NCI-H1092 treated with DMSO at 0.1 percent for 48 hours (cell line): ENCODE results near the gene PTPRC.
"Not testable (repeated sequence)": the region's sequence is repeated elsewhere in the genome, so short reads cannot be mapped to it uniquely, and the experiment has no call there.

Experiments used
- DNase-seq: peaks from one replicate; lab custom pipeline; 2025; lab: John Stamatoyannopoulos, UW

PTPRC gene, protein sequence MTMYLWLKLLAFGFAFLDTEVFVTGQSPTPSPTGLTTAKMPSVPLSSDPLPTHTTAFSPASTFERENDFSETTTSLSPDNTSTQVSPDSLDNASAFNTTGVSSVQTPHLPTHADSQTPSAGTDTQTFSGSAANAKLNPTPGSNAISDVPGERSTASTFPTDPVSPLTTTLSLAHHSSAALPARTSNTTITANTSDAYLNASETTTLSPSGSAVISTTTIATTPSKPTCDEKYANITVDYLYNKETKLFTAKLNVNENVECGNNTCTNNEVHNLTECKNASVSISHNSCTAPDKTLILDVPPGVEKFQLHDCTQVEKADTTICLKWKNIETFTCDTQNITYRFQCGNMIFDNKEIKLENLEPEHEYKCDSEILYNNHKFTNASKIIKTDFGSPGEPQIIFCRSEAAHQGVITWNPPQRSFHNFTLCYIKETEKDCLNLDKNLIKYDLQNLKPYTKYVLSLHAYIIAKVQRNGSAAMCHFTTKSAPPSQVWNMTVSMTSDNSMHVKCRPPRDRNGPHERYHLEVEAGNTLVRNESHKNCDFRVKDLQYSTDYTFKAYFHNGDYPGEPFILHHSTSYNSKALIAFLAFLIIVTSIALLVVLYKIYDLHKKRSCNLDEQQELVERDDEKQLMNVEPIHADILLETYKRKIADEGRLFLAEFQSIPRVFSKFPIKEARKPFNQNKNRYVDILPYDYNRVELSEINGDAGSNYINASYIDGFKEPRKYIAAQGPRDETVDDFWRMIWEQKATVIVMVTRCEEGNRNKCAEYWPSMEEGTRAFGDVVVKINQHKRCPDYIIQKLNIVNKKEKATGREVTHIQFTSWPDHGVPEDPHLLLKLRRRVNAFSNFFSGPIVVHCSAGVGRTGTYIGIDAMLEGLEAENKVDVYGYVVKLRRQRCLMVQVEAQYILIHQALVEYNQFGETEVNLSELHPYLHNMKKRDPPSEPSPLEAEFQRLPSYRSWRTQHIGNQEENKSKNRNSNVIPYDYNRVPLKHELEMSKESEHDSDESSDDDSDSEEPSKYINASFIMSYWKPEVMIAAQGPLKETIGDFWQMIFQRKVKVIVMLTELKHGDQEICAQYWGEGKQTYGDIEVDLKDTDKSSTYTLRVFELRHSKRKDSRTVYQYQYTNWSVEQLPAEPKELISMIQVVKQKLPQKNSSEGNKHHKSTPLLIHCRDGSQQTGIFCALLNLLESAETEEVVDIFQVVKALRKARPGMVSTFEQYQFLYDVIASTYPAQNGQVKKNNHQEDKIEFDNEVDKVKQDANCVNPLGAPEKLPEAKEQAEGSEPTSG (N-terminal part only)

DNA sequence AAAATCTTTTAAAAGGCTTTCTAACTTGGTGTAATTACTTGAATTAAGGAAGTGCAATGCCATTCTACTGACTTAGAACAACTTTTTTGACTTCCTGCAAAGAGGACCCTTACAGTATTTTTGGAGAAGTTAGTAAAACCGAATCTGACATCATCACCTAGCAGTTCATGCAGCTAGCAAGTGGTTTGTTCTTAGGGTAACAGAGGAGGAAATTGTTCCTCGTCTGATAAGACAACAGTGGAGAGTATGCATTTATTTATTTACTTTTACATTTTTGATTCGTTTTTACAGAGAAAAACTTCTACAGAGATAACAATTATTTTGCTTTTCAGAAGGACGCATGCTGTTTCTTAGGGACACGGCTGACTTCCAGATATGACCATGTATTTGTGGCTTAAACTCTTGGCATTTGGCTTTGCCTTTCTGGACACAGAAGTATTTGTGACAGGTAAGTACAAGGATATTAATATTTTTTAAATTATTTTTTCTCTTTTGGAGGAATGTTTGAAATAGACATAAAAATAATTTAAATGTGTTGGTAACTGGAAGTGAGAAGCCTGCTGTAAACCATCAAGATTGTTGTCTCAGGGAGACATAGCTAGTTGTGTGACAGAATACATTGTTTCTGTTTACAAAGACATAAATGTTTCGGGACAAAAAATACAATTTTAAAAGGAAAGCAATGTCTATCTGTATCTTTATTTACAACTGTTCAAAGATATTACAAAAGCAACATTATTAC, at the start of gene PTPRC:
Gene PTPRC (plus strand): TSS at position 147 of the 742 bp plus-strand sequence. CDS start 229 bp downstream, at position 376.
- no peak for DNase-seq

DNA sequence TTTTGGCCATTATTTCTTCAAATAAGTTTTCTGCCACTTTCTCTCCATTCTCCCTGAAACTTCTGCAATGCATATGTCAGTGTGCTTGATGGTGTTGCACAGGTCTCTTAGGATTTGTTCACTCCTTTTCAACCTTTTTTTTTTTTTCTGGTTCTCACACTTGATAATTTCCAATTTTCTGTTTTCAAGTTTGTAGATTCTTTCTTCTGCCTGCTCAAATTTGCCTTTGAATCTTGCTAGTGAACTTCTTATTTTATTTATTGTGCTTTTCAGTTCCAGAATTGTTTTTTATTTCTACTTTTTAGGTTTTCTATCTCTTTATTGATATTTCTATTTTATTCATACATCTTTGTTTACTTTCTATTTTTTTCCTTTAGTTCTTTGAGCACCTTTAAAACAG, 48.4 kb upstream of the PTPRC start:
- DNase-seq: no peak

DNA sequence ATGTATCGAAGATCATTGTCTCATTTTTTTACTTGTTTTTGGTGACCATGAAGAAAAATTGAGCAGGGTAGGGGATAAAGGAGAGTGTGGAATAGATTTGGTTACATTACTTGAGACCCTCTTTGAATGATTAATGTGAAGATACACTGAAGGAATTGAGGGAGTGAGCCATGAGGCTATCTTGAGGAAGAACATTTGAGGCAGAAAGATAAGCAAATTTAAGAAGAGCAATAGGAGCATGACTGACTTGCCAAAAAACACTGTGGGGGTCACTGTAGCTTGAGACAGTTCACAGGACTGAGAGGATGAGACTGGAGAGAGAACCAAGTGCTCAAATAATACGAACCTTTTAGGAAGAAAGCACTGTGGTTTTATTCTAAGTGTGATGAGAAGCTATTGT, 43.1 kb upstream of the PTPRC start:
- DNase-seq: no peak

DNA sequence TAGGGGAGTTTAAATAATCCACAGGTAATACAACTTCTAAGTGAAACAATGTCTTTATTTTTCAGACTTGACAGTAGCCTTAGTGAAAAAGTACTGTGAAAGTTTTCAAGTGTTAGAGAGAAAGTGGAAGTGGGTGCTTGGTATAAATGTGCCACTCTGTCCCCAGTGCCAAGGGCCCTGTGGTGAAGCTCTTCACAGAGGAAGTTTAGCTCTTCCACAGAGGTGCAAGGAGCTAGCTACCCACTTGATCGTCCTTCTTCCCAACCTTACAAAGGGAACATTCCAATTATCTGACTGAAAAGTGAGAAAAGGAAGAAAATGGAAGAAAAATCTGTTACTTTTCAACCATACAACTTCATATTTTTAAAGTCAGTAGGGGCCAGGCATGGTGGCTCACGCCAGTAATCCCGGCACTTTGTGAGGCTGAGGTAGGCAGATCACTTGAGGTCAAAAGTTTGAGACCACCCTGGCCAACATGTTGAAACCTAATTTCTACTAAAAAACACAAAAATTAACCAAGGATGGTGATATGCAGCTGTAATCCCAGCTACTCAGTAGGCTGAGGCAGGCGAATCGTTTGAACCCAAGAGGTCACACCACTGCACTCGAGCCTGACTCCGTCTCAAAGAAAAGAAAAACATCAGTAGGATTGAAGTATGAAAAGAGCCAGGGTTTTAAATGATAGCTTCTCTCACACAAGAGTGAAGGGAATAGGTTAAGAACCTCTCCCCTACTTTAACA, 41.0 kb upstream of the PTPRC start:
- DNase-seq: no peak

DNA sequence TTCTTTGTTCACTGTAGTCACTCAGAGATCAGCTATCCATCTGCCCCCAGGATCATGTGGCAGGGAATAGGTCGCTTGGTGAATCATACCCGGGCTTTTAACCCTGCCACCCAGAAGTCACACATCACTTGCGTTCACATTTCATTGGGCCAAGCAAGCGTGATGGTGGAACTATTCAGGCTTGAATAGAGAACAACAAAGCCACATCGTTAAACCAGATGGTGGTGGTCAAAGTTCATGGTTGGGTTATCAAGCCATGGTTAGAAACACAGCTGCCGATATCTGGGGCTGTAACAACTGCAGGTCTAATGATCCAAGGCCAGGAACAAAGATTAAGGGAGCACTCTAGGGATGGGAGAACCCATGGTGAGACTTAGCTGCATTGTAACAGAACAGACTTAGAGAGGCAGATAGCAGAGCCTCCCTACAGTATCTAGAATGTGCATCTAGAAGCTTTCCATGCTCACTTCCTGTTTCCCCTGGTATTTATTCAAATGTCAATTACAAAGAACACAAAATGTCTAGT, 40.0 kb upstream of the PTPRC start:
- DNase-seq: no peak

DNA sequence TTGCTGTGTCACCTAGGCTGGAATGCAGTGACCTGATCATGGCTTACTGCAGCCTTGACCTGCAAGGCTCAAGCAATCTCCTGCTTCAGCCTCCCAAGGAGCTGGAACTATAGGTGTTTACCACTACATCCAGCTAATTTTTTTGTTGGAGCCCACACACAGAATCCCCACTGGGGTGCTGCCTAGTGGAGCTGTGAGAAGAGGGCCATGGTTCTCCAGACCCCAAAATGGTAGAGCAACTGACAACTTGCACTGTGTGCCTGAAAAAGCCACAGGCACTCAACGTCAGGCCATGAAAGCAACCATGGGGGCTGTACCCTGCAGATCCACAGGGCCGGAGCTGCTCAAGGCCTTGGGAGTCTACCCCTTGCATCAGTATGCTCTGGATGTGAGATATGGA, 39.1 kb upstream of the PTPRC start:
- DNase-seq: no peak

DNA sequence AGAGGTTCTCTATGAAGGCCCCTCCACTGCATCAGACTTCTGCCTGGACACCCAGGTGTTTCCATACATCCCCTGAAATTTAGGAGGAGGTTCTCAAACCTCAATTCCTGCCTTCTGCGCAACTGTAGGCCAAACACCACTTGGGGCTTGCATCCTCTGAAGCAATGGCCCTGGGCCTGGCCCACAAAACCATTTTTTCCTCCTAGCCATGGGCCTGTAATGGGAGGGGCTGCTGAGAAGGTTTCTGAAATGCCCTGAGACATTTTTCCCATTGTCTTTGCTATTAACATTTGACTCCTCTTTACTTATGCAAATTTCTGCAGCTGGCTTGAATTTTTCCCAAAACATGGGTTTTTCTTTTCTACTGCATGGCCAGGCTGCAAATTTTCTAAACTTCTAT, 37.9 kb upstream of the PTPRC start:
- DNase-seq: no peak

DNA sequence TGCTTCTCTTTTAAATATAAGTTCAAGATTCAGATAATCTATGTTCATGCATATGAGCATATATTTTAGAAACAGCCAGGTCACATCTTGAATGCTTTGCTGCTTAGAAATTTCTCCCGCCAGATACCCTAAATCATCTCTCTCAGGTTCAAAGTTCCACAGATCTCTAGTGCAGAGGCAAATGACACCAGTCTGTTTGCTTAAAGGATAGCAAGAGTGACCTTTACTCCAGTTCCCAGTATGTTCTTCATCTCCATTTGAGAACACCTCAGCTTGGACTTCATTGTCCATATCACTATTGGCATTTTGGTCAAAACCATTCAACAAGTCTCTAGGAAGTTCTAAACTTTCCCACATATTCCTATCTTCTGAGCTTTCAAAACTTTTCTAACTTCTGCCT, 37.5 kb upstream of the PTPRC start:
- not testable (repeated sequence) for DNase-seq

DNA sequence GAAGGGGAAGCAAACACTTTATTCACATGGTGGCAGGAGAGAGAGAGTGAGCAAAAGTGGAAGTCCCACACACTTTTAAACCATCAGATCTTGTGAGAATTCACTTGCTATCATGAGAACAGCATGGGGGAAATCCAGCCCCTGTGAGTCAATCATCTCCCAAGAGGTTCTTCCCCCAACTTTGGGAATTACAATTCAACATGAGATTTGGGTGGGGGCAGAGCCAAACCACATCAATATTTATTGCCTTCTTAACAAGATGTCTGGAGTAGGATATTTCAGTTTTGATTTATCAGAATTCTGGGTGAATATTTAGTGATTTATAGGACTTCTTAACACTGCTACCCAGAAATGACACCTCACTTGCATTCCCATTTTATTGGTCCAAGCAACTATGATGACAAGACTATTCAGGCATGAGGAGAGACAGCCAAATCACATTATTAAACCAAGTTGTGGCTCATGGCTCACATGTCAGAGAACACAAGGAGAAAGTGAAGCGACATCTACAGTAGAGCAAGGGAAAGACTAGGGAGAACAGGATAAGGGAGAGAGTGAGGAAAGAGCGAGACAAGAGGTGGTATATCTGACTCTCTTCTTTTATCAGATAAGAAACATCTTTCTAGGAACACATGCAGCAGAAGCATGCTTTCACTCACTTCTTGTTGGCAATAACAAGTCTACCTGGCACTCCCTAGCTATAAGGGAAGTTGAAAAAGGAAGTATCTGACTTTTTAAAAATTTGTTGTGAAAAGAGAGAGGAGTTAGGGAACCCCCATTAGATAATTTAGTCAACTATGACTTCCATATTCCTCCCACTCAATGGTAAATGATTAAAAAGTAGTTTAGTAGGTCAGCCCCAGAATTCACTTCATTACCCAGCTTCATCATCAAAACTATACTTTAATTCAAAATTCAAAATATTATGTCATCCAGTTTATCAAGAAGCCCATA, 36.6 kb upstream of the PTPRC start:
- DNase-seq: no peak

DNA sequence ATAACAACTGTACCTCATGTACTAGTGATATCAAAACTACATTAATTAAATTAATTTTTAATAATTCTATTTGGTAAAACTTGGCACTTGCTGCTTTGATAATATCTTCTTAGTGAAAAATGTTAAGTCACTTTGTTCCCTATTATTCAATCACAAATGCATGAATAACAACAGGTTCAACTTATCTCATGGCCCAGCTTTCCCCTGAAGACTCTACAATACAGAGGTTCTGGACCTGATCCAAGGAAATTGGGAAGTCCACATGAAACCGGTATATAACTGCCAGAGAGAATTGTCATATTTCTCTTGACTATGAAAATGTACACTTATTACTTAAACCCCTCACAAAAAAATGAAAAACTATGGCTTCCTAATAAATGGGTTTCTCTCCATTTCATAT, 33.9 kb upstream of the PTPRC start:
- no peak for DNase-seq

DNA sequence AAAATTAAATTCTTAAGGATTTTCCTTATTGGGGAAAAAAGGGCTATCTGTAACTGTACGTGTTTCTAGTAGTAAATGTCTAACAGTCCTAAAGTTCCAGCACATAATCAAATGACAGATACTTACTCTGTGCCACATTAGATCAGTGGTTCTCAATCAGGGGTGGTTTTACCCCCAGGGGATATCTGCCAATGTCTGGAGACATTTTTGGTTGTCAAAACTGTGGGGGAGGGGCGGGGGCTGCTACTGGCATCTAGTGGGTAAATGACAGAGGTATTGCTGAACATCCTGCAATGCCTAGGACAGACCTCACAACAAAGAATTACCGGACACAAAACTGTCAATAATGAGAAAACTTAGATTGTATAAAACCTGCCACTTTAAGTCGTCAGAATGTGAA, 33.4 kb upstream of the PTPRC start:
- DNase-seq: no peak

DNA sequence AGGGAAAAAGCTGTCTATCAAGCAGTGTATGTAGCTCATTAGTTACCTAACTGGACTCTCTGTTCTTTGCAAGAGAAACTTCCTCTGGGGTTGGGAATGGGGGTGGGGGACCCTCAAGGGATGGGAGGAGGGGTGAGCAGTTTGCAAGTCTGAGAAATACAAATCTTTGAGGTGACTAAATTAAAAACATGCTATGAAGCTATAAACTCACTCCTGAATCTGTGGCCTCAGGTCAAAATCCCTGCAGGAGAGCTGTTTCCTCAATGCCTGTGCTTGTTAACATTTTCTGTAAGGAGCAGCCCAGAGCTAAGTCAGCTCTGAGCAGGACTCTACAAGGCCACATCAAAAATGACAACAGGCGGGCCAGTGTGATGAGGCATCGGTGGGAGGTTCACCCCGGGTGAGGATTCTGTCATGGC, 32.8 kb upstream of the PTPRC start:
- no peak for DNase-seq

DNA sequence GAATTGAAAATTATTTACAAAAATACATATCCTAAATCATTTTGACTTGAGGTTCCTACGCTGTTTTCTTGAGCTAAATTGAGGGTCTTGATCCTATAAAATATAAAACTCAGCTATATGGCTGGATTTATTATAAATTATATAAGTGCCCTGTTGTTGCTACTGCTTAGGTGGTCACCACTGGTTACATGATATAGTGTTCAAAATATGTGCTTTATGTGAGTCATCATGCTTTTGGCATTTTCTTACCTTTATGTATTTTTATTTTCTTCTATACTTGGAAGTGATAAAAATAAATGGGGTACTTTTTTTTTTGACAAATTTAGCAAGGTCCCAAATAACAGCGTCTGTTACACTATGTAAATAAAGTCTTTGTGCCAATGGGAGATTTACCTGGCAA, 31.1 kb upstream of the PTPRC start:
- no peak for DNase-seq

DNA sequence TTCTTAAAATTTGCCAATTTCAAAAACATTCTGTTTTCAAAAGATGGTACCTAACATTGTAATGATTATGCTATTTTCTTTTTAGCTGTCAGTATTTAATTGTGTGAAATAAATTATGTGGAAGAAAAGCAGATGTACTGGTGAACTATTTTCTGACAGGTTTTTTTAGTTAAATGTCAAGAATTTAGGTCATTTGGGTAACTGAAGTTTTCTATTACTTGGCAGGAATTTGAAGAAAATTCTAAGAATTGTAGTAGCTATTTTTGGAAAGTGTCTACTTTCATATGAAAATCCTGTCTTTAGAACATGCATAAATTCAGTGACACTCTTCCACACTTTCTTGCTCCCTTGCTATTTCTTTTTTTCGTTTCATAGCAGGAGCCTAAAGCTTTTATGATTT, 28.5 kb upstream of the PTPRC start:
- no peak for DNase-seq

DNA sequence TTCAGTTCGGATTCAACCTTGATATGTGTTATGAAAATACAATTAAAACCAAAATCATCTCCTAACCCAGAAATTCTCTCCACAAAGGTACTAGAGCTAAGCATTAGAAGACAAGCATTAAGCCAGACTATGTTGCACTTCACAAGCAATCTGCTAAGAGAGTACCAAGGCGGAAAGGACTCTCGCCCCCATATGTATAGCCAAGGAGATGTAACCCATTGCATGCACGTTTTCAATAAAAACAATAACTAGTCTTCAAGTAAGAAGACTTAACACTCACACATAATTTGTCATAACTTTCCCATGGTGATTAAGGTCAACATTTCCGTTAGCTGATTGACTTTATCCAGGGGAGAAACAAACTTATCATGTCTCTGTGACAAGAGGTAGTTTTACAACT, 27.6 kb upstream of the PTPRC start:
- DNase-seq: no peak

DNA sequence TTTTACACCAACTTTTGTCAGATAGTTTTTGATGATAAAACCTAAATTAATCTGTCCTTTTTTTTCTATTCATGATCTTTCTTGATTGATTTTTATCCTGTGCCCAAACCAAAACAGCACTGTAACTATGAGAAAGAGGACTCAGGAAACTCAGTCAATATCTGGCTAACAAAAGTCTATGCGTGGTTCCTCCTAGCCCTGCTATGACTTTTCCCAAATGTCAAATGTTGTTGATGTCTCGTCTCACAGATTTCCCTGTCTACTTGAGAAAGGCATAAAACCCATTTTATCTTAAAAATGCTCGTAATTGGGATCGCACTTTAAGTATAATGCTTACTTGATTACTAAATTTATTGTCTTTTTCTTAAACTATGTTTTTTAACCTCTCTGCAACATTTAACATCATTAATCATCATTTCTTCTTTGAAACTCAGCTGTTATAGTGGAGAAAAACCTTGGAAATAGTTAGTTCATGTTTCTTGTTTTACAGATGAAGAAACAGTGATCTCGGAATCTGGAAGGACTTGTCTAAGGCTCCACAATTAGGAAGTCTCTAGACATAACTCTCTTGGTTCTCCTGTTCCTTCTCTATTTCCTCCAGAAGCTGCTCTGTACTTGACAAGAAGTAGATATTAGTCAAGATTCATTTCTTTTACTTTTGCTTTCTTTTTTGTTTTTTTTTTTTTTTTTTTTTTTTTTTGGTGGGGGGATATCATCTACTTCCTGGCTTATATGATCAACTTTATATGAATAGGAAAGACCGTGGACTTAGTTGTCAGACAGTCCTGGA, 26.2 kb upstream of the PTPRC start:
- no peak for DNase-seq

DNA sequence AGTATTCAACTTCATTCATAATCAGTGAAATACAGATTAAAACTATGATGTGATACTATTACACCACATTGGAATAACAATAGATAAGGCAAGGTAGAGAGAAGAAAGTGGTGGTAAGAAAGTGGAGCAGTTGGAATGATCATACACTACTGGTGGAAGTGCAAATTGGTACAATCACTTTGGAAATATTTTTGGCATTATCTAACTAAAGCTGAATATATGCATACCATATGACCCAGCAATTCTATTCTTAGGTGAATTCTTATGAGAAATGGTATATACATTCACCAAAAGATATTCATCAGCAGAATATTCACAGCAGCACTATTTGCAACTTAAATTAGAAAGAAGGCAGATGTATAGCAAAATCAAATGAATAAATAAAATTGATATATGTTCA, 21.4 kb upstream of the PTPRC start:
- no peak for DNase-seq

DNA sequence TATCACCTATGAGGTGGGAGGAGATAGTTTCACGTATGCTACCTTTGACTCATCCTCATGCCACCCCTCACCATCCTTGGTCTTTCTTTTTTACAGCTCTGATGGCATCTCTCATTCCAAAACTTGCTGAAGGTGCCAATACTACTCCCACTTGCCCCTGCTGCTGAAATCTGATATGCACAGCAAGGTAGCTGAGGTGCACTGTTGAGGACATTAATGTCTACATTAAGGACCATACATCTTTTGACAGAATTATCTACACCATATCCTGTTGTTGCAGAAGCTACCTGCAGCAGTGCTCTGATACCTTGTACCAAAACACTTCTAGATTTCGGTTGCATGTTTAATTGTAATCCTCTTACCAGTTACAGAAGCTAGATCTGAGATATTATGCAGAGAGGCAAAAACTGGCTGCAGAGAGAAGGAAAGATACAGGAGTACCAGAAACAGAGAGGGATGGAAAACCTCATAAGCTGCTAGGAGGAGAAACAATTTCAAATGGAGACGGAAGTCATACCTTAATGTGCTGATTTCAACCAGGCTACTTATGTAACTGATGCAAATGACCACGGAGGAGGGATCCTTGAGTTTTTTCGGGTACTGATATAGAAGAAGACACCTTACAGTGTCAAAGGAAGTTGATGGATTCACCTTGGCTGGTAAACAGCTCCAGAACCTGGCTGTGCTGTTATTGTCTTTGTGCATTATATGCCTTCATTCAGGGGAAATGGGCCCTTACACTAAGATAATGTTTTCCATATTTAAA, 19.3 kb upstream of the PTPRC start:
- no peak for DNase-seq
